ENCODE data around the gene ZSWIM6.

Gene ZSWIM6

GRCh38 chr5:61591859-61592258 is 259.8 kb downstream of the ZSWIM6 start:
- Histone ChIP-seq H3K36me3 (ENCODE audit: insufficient read depth, low read length) (no peaks in the 10 kb centered on the region), H3K9me3 (ENCODE audit: control insufficient read depth, insufficient read depth, low read length) (0 out of 2 replicates have a peak, but pooled peaks cover 6% of the 10 kb centered on the region), H3K4me1 (ENCODE audit: insufficient read depth, low read length) (no peaks in the 10 kb centered on the region), H3K9ac (ENCODE audit: low read depth, low read length) (no peak overlapping the region)

GRCh38 chr5:61595426-61595825 is 263.4 kb downstream of the ZSWIM6 start:
- H3K4me1 ChIP-seq (ENCODE audit: insufficient read depth, low read length): no peaks in the 10 kb centered on the region
- no peaks in the 10 kb centered on the region for H3K36me3 ChIP-seq (ENCODE audit: insufficient read depth, low read length)
- no peak overlapping the region for H3K9ac ChIP-seq (ENCODE audit: low read depth, low read length)
- no peaks in the 10 kb centered on the region for H3K9me3 ChIP-seq (ENCODE audit: control insufficient read depth, insufficient read depth, low read length)
